Lower lobe of right lung (tissue), 2 donors: ENCODE results near the gene LGALSL. TPM values are rescaled to one million over a fixed set of nuclear protein-coding genes. Genes with fewer than 3 reads are reported as not detected.

Source experiments
- ATAC-seq, 2 donors: fragments of 200-7000 bp; cut with Tn5 transposase; one replicate each; pipeline ENCODE4 v1.9.1; 2020 to 2022; ENCODE audit warnings: mild to moderate bottlenecking in 2 of 2, moderate library complexity in 2 of 2
- DNase-seq: peaks from one replicate; pipeline ENCODE4 v3.0.0-alpha.2; 2020
- H3K27ac ChIP-seq: fragments of 200-600 bp; one replicate; pipeline ENCODE4 v1.8.0; 2022
- H3K27me3 ChIP-seq: fragments of 200-600 bp; one replicate; pipeline ENCODE4 v1.8.0; 2022; ENCODE audit warnings: low read depth
- H3K36me3 ChIP-seq: fragments of 200-600 bp; one replicate; pipeline ENCODE4 v1.8.0; 2022; ENCODE audit warnings: mild to moderate bottlenecking
- H3K4me1 ChIP-seq: fragments of 200-600 bp; one replicate; pipeline ENCODE4 v1.8.0; 2022
- H3K4me3 ChIP-seq: fragments of 200-600 bp; one replicate; pipeline ENCODE4 v1.8.0; 2022; ENCODE audit warnings: mild to moderate bottlenecking
- H3K9me3 ChIP-seq: fragments of 200-600 bp; one replicate; pipeline ENCODE4 v1.8.0; 2022
- CTCF ChIP-seq: fragments of 200-600 bp; IDR thresholded peaks from one replicate; pipeline ENCODE4 v1.8.0; 2022; ENCODE audit warnings: antibody characterized with exemption, mild to moderate bottlenecking
- intact Hi-C: fragments of 100-400 bp; cut with DNase I; formaldehyde crosslinking; loops from one replicate; pipeline ENCODE4 v1.11.0; 2022
- total RNA-seq: library from RNA; stranded (reverse); fragmentation: NEBNext Ultra II Directional; extraction: Animal tissue kit (Norgen Biotek cat#: 25700); gene quantifications from one replicate; pipeline ENCODE4 v1.2.1, GENCODE V29; 2021
- donor health status: DM: no; HTN: yes; CAD: no; lungs with severe emphysema.

LGALSL gene
- total RNA-seq, 1 donor from 2014 or later = 30.8 TPM

GRCh38 chr2:64466478-64467085 is 12.6 kb downstream of the LGALSL start:
- TF ChIP-seq CTCF = no peak
- no peaks in the 10 kb centered on the region for H3K9me3 ChIP-seq
- ATAC-seq = peak; percentile 41 to 65
- H3K36me3 ChIP-seq = no peaks in the 10 kb centered on the region
- peaks cover 6% of the 10 kb centered on the region for H3K4me1 ChIP-seq
- no peaks in the 10 kb centered on the region for H3K27me3 ChIP-seq
- H3K27ac ChIP-seq = no peak overlapping the region
- H3K4me3 ChIP-seq = no peak overlapping the region
- intact Hi-C loops = no loop called here
- DNase-seq = no peak

GRCh38 chr2:64467096-64467843 is 13.3 kb downstream of the LGALSL start:
- no peak overlapping the region for H3K4me3 ChIP-seq
- H3K27ac ChIP-seq = no peak overlapping the region
- ATAC-seq (peak; percentile 80 to 84), DNase-seq (peak; percentile 75)
- peaks cover 6% of the 10 kb centered on the region for H3K4me1 ChIP-seq
- no peak for TF ChIP-seq CTCF
- intact Hi-C loops = no loop called here
- no peaks in the 10 kb centered on the region for H3K9me3 ChIP-seq
- H3K27me3 ChIP-seq = no peaks in the 10 kb centered on the region
- no peaks in the 10 kb centered on the region for H3K36me3 ChIP-seq

- Histone ChIP-seq H3K27ac (no peak overlapping the region), H3K4me3 (no peak overlapping the region), H3K9me3 (no peaks in the 10 kb centered on the region), H3K27me3 (no peaks in the 10 kb centered on the region), H3K36me3 (no peaks in the 10 kb centered on the region), H3K4me1 (peaks cover 6% of the 10 kb centered on the region)
- intact Hi-C loops = no loop called here
- no peak for DNase-seq
- ATAC-seq = no peak
- TF ChIP-seq CTCF = no peak
Observed at GRCh38 chr2:64469261-64469660, 15.3 kb downstream of the LGALSL start.

- TF ChIP-seq CTCF = no peak
- intact Hi-C loops = no loop called here
- ATAC-seq = no peak
Observed at GRCh38 chr2:64470071-64470470, 16.1 kb downstream of the LGALSL start.

GRCh38 chr2:64470766-64471295 is 16.9 kb downstream of the LGALSL start:
- H3K4me1 ChIP-seq = peaks cover 6% of the 10 kb centered on the region
- no peaks in the 10 kb centered on the region for H3K9me3 ChIP-seq
- no peaks in the 10 kb centered on the region for H3K27me3 ChIP-seq
- ATAC-seq (no peak), DNase-seq (no peak)
- intact Hi-C loops = no loop called here
- no peak for TF ChIP-seq CTCF
- H3K27ac ChIP-seq = no peak overlapping the region
- H3K36me3 ChIP-seq = no peaks in the 10 kb centered on the region
- no peak overlapping the region for H3K4me3 ChIP-seq

More at GRCh38 chr2:64470071-64470470, 16.1 kb downstream of the LGALSL start:
- DNase-seq = no peak
- H3K36me3 ChIP-seq = no peaks in the 10 kb centered on the region
- H3K4me3 ChIP-seq = no peak overlapping the region
- H3K27me3 ChIP-seq = no peaks in the 10 kb centered on the region
- no peak overlapping the region for H3K27ac ChIP-seq
- peaks cover 6% of the 10 kb centered on the region for H3K4me1 ChIP-seq
- no peaks in the 10 kb centered on the region for H3K9me3 ChIP-seq
